ENCODE results near the gene IRF2BP2.
"Not testable (repeated sequence)": the region's sequence is repeated elsewhere in the genome, so short reads cannot be mapped to it uniquely, and the experiment has no call there.

IRF2BP2 gene

GRCh38 chr1:234610061-234610665 is at the start of gene IRF2BP2:
TSS of gene IRF2BP2 (minus strand) at chr1:234610178. CDS start at chr1:234609494, 684 bp downstream.
- peak; percentile 69 to 73 for DNase-seq (ENCODE audit: low read depth in 2 of 2)

DNA sequence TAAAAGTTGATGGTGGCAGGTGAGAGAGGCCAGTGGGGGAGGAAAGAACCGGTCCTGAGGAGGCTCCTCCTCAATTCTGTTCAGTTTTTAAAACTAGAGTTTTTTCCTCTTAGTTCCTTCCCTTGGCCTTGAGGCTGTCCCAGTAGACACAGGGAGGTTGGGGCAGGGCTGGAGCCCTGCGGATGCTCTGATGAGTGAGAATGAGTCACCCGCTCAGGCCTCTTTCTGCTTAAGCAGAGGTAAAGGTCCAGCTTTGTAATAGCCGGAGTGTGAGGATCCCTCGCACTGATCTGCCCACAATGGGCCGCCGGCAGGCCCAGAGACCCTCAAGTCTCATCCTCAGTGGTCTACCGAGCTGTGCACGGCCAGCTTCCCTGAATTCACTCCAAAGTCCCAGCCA is 49.6 kb upstream of the IRF2BP2 start:
- no peak for DNase-seq (ENCODE audit: low read depth in 2 of 2)

DNA sequence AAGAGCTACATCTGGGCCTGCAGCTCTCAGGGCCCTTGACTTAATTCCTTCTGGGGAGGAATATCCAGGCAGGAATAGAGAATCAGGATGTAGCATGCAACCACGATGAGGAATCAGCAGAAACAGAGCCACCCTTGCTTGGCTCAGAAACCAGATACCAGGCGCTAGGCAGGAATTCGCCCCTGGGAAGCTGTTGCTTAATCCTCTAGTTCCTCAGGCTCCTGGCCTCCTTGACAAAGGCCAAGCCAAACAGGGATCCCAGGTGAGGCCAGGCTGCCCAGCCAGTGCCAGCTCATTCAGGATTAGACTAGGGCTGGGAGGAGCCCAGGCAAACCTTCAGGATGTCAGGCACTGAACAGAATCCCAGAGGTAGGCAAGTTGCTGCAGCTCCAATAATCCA is 48.2 kb upstream of the IRF2BP2 start:
- DNase-seq (ENCODE audit: low read depth in 2 of 2), result no peak

DNA sequence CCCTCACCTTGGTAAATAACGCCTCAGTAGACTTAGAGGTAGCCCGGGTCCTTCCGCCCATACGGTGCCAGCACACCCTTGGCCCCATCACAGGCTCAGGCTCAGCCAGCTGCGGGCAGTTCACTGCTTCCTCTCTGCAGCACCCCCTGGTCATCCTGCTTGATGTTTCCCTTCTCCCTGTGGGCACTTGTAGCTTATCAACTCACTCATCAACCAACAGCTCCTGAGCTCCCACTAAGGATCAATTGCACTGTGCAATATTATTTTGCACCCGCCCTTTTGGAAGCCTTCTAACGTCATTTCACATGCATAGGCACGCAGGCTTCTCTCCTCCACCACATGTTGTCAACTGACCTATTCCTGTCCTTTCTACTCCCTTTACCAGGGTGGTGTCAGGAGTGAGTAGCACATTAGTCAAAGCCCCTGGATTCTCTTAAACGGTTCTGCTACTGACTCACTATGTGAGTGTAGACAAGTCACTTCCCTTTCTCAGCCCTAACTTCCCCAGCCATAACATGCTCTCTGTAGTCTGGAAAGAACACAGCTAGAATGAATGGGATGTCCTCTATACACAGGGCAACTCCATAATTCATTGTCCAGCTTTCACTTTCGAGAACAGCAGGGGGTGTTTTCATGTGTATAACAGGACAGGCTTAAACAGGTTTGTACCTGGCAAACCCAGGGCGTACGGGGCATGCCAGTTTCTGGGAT is 47.1 kb upstream of the IRF2BP2 start:
- peak in 1 of 2 donors; percentile 33 for DNase-seq (ENCODE audit: low read depth in 2 of 2)

- no peak for DNase-seq (ENCODE audit: low read depth in 2 of 2)
These were observed 46.3 kb upstream of the IRF2BP2 start for GRCh38 chr1:234656070-234656895.

DNA sequence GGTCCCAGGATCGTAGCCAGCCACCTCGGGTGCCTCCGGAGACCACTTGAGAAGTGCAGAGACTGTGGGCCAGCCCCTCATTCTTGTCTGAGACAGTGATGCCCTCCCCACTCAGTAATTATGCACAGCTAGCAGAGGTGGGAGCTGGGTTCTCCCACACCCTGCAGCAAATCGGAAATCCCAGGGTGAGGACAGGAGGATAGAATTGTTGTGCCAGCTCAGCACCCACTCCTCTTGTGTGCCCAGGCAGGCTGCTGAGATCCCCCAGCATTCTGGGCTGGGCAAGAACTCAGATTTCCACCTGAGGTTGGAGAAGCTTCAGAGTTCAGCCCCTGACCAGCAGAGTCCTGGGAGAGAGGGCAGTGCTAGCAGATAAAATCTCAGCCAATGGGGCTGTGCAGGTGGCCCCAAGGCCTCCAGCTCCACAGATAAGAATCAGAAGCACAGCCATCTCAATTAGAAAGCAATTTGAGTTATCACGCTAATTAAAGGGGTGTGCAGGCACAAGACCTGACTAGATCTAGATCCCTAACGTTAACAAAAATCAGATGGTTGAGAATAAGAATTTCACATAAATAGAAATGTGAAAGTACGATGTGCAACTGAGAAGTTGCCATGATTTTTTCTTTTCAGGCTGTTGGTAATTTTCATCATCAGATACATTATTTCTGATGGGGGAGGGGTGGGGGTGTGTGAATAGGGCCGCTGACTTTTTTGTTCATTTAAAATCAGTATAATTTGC is 45.5 kb upstream of the IRF2BP2 start:
- DNase-seq (ENCODE audit: low read depth in 2 of 2), result no peak

DNA sequence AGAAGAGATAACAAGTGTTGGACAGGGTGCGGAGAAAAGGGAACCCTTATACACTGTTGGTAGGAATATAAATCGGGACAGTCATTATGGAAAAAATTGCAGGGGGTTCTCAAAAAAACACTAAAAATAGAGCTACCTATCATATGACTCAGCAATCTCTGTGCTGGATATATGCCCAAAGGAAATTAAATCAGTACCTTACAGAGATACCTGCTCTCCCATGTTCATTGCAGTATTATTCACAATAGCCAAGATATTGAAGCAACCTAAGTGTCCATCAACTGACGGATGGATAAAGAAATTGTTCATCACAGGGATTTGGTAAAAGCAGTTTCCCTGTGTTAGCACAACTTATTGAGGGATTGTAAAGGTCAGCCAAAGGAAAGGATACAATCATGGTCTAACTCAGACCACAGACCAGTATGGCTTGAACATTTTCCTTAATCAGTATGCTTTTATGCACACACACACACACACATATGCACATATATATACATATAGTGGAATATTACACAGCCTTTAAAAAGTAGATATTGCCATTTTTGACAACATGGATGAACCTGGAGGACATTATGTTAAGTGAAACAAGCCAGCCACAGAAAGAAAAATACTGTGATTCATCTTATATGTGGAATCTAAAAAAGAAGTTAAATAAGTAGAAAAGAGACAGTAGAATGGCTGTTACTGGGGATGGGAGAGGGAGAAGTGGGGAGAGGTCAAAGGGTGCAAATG is 44.2 kb upstream of the IRF2BP2 start:
- DNase-seq (ENCODE audit: low read depth in 2 of 2), result no peak

DNA sequence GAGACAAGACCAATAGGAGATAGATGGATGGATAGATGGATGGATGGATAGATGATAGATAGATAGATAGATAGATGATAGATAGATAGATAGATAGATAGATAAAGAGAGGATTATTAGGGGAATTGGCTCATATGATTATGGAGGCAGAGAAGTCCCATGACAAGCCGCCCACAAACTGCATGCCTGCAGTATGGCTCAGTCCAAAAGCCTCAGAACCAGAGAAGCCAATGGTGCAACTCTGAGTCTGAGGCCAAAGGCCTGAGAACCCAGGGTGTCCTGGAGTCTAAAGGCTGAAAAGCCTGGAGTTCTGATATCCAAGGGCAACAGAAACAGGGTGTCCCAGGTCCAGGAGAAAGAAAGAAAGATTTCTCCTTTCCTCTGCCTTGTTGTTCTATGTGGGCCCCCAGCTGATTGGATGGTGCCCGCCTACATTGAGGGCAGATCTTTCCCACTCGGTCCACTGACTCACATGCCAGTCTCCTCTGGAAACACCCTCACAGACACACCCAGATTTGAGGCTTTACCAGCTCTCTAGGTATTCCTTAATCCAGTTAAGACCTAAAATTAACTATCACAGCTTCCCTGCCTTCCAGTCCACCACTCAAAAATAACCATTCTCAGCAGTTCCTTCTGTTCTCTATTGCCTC is 39.6 kb upstream of the IRF2BP2 start:
- no peak for DNase-seq (ENCODE audit: low read depth in 2 of 2)

DNA sequence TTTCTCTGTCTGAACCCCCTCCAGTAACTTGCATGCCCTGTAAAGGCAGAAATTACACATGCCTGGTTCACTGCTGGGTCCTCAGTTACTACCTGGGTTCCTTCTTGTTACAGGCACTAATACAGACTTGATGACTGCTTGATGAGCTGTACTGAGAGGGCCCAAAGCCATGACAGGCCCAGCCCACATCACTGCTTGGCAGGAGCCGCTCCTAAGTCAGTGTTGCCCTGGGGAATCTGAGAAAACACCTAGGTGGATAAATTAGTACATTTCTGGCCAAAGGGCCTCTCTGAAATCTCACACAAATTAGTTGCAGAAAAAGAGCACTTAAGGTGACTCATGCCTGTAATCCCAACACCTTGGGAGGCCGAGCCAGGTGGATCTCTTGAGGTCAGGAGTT is 37.8 kb upstream of the IRF2BP2 start:
- DNase-seq (ENCODE audit: low read depth in 2 of 2), result no peak

DNA sequence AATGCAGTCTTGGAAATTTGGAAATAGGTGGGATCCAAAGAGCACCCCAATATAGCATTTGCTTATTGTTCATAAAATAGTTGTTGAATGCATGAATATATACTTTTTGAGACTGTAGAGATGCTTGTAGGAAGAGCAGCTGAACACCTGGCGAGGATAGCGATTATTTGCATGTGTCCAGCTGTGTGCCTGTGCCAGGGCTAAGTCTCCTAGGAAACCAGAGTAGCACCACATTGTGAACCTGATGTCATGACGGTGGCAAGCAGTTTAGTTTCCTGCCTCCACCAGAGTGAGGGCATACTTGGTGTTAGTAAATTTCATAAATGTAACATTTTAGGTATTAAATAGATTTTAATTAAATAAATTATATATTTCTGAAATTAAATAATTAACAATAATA is 37.3 kb upstream of the IRF2BP2 start:
- no peak for DNase-seq (ENCODE audit: low read depth in 2 of 2)

GRCh38 chr1:234645964-234646363 is 36.0 kb upstream of the IRF2BP2 start:
- no peak for DNase-seq (ENCODE audit: low read depth in 2 of 2)

DNA sequence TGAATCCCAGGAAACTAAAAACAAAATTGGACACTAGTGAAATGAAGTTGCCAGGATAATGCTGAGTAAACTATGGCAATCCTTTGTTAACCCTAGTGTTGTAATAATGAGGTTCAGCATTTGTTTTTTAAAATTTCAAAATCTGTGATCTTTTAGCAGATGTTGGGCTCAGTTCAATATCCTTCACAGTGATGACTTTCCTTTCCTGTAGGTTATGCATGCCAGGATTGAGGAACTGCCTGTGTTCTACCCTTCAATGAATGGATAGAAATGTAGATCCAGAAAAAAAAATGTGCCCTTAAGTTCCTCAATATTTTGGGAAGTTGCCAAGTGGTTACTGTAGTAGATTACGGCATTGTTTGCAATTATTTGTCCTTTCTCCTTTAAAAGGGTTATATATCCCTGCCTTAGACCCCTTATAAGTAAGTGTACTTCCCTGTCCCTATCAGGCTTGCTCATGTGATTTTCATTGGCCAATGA is 35.5 kb upstream of the IRF2BP2 start:
- DNase-seq (ENCODE audit: low read depth in 2 of 2), result no peak

DNA sequence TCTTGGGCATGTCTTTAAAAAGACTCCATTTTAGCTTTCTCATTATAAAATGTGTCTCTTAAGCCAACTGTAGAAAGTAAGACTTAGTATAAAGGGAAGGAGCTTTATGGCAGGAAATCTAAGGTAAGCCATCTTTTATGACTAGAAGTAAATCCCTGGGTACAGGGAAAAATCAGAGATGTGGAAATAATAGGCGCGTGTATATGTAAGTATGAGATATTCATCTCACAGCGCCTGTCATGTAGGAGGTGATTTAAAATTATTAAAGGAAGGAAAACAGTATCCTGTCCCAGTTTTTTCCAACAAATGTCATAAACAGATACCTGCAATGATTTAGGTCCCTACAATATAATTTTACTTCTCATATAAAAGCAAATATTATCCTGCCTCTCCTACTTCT is 35.0 kb upstream of the IRF2BP2 start:
- DNase-seq (ENCODE audit: low read depth in 2 of 2), result no peak

DNA sequence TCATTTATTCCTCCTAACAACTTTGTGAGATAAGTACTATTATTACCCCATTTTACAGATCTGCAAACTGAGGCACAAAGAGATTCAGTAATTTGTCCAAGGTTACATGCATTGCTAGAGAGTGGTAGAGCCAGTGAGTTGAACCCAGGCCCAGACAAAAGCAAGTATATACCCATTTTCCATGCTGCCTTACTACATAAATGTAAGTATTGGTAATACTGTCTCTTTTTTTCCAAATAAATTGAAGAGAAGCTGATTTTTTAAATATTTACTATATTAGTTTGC is 33.8 kb upstream of the IRF2BP2 start:
- DNase-seq (ENCODE audit: low read depth in 2 of 2), result no peak

GRCh38 chr1:234643111-234643849 is 33.3 kb upstream of the IRF2BP2 start:
- DNase-seq (ENCODE audit: low read depth in 2 of 2), result no peak

- no peak for DNase-seq (ENCODE audit: low read depth in 2 of 2)
These were observed 32.5 kb upstream of the IRF2BP2 start for GRCh38 chr1:234642428-234642827.

DNA sequence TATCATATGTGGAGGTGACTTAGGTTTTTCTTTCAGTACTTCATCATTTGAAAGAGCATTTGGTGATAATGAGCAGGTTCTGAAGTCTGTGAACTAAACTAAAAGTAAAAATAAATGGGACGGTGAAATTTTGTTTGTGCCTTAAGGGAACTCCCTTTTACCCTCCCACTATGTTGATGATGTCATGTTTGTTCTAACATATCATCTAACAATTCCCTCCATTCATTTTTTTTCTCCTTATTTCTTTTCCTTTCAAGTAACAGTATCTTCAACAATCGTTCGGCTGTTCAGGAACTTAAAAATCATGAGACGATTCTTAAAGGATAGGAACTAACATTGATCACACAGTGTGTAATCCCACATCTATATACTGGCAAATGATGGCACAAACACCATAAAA is 30.0 kb upstream of the IRF2BP2 start:
- no peak for DNase-seq (ENCODE audit: low read depth in 2 of 2)

GRCh38 chr1:234638832-234639799 is 29.1 kb upstream of the IRF2BP2 start:
- DNase-seq (ENCODE audit: low read depth in 2 of 2), result no peak

GRCh38 chr1:234634922-234635321 is 24.9 kb upstream of the IRF2BP2 start:
- DNase-seq (ENCODE audit: low read depth in 2 of 2), result not testable (repeated sequence)
